DND-41 (cell line): ENCODE measurements around the gene RIMS3.

Experiments used
- EZH2 ChIP-seq: IDR thresholded peaks from 3 replicates; pipeline ENCODE4 v1.6.1; 2012; ENCODE audit warnings: borderline replicate concordance, low read depth, mild to moderate bottlenecking, moderate library complexity, low read length, inconsistent platforms; ENCODE audit not compliant: severe bottlenecking
- TF ChIP-seq, protein P1 (sequence below): IDR thresholded peaks from 2 replicates; pipeline ENCODE4 v1.5.1; 2012; ENCODE audit warnings: borderline replicate concordance, low read length, moderate library complexity, mild to moderate bottlenecking; ENCODE audit not compliant: poor library complexity, severe bottlenecking; ENCODE audit errors: extremely low read depth

- TF ChIP-seq EZH2 = no peak
- TF ChIP-seq, protein P1, sequence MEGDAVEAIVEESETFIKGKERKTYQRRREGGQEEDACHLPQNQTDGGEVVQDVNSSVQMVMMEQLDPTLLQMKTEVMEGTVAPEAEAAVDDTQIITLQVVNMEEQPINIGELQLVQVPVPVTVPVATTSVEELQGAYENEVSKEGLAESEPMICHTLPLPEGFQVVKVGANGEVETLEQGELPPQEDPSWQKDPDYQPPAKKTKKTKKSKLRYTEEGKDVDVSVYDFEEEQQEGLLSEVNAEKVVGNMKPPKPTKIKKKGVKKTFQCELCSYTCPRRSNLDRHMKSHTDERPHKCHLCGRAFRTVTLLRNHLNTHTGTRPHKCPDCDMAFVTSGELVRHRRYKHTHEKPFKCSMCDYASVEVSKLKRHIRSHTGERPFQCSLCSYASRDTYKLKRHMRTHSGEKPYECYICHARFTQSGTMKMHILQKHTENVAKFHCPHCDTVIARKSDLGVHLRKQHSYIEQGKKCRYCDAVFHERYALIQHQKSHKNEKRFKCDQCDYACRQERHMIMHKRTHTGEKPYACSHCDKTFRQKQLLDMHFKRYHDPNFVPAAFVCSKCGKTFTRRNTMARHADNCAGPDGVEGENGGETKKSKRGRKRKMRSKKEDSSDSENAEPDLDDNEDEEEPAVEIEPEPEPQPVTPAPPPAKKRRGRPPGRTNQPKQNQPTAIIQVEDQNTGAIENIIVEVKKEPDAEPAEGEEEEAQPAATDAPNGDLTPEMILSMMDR = no peak
Observed at GRCh38 chr1:40627987-40628902, 37.2 kb downstream of the RIMS3 start.
